CD4-positive, alpha-beta T cell (primary cell): ENCODE data around the gene TAF4. TPM values are rescaled to one million over a fixed set of nuclear protein-coding genes. Genes with fewer than 3 reads are reported as not detected.

Experiments
- ATAC-seq: fragments of 200-7000 bp; cut with Tn5 transposase; one replicate; pipeline ENCODE4 v1.10.0; 2022; ENCODE audit warnings: mild to moderate bottlenecking; ENCODE audit not compliant: poor library complexity
- CTCF ChIA-PET: fragments of 350-600 bp; sonication (Branson Sonifier 250); formaldehyde crosslinking; loops from one replicate; lab custom pipeline; 2021; ENCODE audit warnings: antibody characterized with exemption, inconsistent platforms; lab: Charles Lee
- POLR2A ChIA-PET: fragments of 350-600 bp; sonication (Branson Sonifier 250); formaldehyde crosslinking; loops from one replicate; lab custom pipeline; 2021; ENCODE audit warnings: antibody characterized with exemption, inconsistent platforms; lab: Charles Lee
- DNase-seq, 14 experiments: peaks; one replicate each; pipeline ENCODE4 v3.0.0-alpha.2; 2013 to 2020; ENCODE audit warnings: mixed read lengths in 2 of 14
- H3K27ac ChIP-seq, 2 donors: one replicate each; pipeline versions ENCODE4 v1.5.1 to v1.7.0; 2013; ENCODE audit warnings: low read length in 2 of 2, low read depth in 1 of 2, mild to moderate bottlenecking in 1 of 2
- H3K27me3 ChIP-seq, 2 experiments: 1 replicate in 1 of 2; 2 replicates in 1 of 2; pipeline versions ENCODE4 v1.6.1 to v1.7.0; 2013; ENCODE audit warnings: low read length in 2 of 2, control low read depth in 1 of 2, mild to moderate bottlenecking in 1 of 2, moderate library complexity in 1 of 2; ENCODE audit not compliant: insufficient read depth in 2 of 2, control insufficient read depth in 1 of 2
- H3K36me3 ChIP-seq: one replicate; pipeline ENCODE4 v1.6.1; 2013; ENCODE audit warnings: low read length, control low read depth; ENCODE audit not compliant: insufficient read depth
- H3K4me1 ChIP-seq: one replicate; pipeline ENCODE4 v1.6.1; 2013; ENCODE audit warnings: low read length, control low read depth; ENCODE audit not compliant: insufficient read depth
- H3K4me3 ChIP-seq: one replicate; pipeline ENCODE4 v1.5.1; 2013; ENCODE audit warnings: mild to moderate bottlenecking, low read length, moderate library complexity
- H3K9me3 ChIP-seq, 2 experiments: 1 replicate in 1 of 2; 2 replicates in 1 of 2; pipeline versions ENCODE4 v1.6.1 to v1.7.0; 2013; ENCODE audit warnings: low read length in 2 of 2, mild to moderate bottlenecking in 2 of 2, control low read depth in 1 of 2, moderate library complexity in 1 of 2; ENCODE audit not compliant: control insufficient read depth in 1 of 2, insufficient read depth in 1 of 2
- H3K27ac Mint-ChIP-seq: one replicate; pipeline ENCODE4 v1.8.0; 2020; ENCODE audit warnings: mixed read lengths
- H3K27me3 Mint-ChIP-seq: one replicate; pipeline ENCODE4 v1.8.0; 2021; ENCODE audit warnings: mixed read lengths
- H3K36me3 Mint-ChIP-seq: one replicate; pipeline ENCODE4 v1.8.0; 2021; ENCODE audit warnings: low read depth, mixed read lengths
- H3K4me1 Mint-ChIP-seq: one replicate; pipeline ENCODE4 v1.8.0; 2021; ENCODE audit warnings: low read depth, mixed read lengths
- H3K4me3 Mint-ChIP-seq: one replicate; pipeline ENCODE4 v1.8.0; 2020; ENCODE audit warnings: mild to moderate bottlenecking, mixed read lengths
- H3K9me3 Mint-ChIP-seq: one replicate; pipeline ENCODE4 v1.8.0; 2020; ENCODE audit warnings: mixed read lengths
- CTCF ChIP-seq: fragments of 200-600 bp; IDR thresholded peaks from one replicate; pipeline ENCODE4 v1.8.0; 2022; ENCODE audit warnings: antibody characterized with exemption, mild to moderate bottlenecking
- intact Hi-C, 2 experiments: fragments of 100-400 bp; cut with DNase I in 1 of 2; cut with micrococcal nuclease in 1 of 2; formaldehyde crosslinking; loops; one replicate each; pipeline versions ENCODE4 v1.15.1 to v1.9.0; 2023 to 2025; cut with DNase I, micrococcal nuclease
- total RNA-seq, 174 experiments: library from RNA in 2 of 174; stranded (reverse) in 2 of 174; gene quantifications; one replicate each; pipeline ENCODE4 v1.2.3 and lab custom pipeline; 2021 to 2026

TAF4 gene
- total RNA-seq, 2 experiments from 2014 or later, result 11.1 to 12.5 TPM

GRCh38 chr20:62063981-62064769, 1.5 kb downstream of the TAF4 start:
- Histone ChIP-seq H3K4me1 (peaks cover 62% of the 10 kb centered on the region), H3K27me3 (no peaks in the 10 kb centered on the region), H3K36me3 (no peaks in the 10 kb centered on the region), H3K9me3 (no peaks in the 10 kb centered on the region), H3K27ac (no peak overlapping the region), H3K4me3 (peak overlapping the region; percentile 16)
- Mint-ChIP-seq H3K36me3 (peaks cover 19% of the 10 kb centered on the region), H3K27ac (peak overlapping the region; percentile 73), H3K27me3 (no peaks in the 10 kb centered on the region), H3K4me3 (peak overlapping the region; percentile 87), H3K4me1 (peaks cover 65% of the 10 kb centered on the region), H3K9me3 (no peaks in the 10 kb centered on the region)
- peak in 1 of 14 experiments; percentile 39 for DNase-seq
- CTCF ChIA-PET, result no interaction called here
- POLR2A ChIA-PET, result no interaction called here
- intact Hi-C loops, result loop anchor here (5.0 to 10.0 kb wide), 2 partner anchors 37 to 49 kb away; no protein-coding TSS in a partner anchor
- TF ChIP-seq CTCF, result no peak
- ATAC-seq, result no peak

DNA sequence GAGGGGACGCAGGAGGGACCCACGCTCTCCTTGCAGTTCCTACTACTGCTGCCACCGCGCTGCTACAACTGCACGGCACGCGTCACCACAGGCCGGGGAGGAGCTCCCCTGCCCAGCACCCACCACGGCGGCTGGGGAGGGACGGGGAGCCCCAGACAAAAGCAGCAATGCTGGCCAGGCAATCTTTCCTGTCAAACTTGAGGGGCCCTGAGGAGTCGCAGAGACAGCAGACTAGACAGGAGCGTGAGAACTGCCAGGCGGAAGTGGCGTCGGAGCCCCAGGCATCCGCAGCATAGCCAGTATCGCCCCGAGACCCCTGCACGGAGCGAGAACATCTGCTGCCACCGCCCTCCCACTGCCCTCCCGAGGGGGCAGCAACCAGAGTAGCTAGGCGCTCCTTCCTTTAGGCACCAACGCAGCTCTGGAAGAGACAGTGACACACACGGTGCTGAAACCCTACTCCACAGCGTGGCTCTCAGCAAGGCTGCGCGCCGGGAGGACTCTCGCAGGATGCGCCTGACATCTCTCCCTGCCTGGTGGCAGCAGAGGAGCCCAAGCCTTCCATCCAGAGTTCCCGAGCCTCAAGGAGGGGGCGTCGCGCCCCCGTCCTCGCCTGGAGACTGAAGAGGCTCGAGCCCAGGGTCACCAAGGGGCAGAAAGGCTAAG, 2.2 kb downstream of the TAF4 start:
- H3K27me3 ChIP-seq, result no peaks in the 10 kb centered on the region
- H3K4me1 ChIP-seq, result peaks cover 62% of the 10 kb centered on the region
- H3K36me3 ChIP-seq, result no peaks in the 10 kb centered on the region
- peak overlapping the region; percentile 73 for H3K27ac Mint-ChIP-seq
- ChIA-PET POLR2A (no interaction called here), CTCF (no interaction called here)
- DNase-seq (peak in 1 of 14 experiments; percentile 27), ATAC-seq (no peak)
- H3K9me3 Mint-ChIP-seq, result no peaks in the 10 kb centered on the region
- intact Hi-C loops, result loop anchor here (5.0 to 10.0 kb wide), 2 partner anchors 36 to 49 kb away; no protein-coding TSS in a partner anchor
- no peak overlapping the region for H3K27ac ChIP-seq
- no peak for TF ChIP-seq CTCF
- H3K4me3 Mint-ChIP-seq, result peak overlapping the region; percentile 87
- H3K4me3 ChIP-seq, result peak overlapping the region; percentile 16
- peaks cover 63% of the 10 kb centered on the region for H3K4me1 Mint-ChIP-seq
- H3K9me3 ChIP-seq, result no peaks in the 10 kb centered on the region
- no peaks in the 10 kb centered on the region for H3K27me3 Mint-ChIP-seq
- H3K36me3 Mint-ChIP-seq, result peaks cover 19% of the 10 kb centered on the region

DNA sequence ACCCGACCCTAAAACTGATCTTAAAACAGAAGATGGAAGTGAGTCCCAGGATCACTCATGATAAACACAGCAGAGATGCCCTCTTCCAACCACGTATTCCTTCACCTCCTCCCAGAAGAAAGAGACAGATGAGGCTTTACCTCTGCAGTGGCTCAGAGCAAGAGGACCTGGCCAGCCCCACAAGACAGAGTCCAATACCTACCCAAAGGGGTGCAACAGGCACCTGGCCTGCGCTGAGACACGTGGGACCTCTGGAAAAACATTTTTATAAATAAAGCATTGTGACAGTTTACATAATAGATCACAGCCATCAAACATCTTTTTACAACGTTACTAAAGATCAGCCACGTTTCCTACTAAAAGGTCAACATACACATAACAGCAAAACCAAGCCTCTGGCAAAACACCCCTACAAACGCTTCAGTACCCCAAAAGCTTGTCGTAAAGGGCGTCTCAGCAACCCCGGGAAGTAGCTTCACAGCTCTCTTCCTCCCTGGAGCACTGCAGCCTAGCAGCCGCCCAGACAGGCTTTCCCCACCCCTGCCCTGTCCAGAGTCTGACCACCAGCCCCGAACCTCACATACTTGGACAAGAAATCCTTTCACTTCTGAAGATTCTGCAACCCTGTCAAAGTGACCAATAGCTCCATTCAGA, 2.9 kb downstream of the TAF4 start:
- no peaks in the 10 kb centered on the region for H3K27me3 Mint-ChIP-seq
- H3K9me3 Mint-ChIP-seq, result no peaks in the 10 kb centered on the region
- ChIA-PET POLR2A (no interaction called here), CTCF (no interaction called here)
- no peak overlapping the region for H3K27ac ChIP-seq
- no peaks in the 10 kb centered on the region for H3K36me3 ChIP-seq
- peak overlapping the region; percentile 87 for H3K4me3 Mint-ChIP-seq
- peaks cover 58% of the 10 kb centered on the region for H3K4me1 ChIP-seq
- peak overlapping the region; percentile 73 for H3K27ac Mint-ChIP-seq
- H3K4me1 Mint-ChIP-seq, result peaks cover 57% of the 10 kb centered on the region
- intact Hi-C loops, result loop anchor here (5.0 to 10.0 kb wide), 2 partner anchors 35 to 48 kb away; no protein-coding TSS in a partner anchor
- ATAC-seq (no peak), DNase-seq (no peak)
- H3K9me3 ChIP-seq, result no peaks in the 10 kb centered on the region
- H3K27me3 ChIP-seq, result no peaks in the 10 kb centered on the region
- TF ChIP-seq CTCF, result no peak
- no peak overlapping the region for H3K4me3 ChIP-seq
- H3K36me3 Mint-ChIP-seq, result peaks cover 19% of the 10 kb centered on the region
